ENCODE results near the gene ATP8B4.

DNA sequence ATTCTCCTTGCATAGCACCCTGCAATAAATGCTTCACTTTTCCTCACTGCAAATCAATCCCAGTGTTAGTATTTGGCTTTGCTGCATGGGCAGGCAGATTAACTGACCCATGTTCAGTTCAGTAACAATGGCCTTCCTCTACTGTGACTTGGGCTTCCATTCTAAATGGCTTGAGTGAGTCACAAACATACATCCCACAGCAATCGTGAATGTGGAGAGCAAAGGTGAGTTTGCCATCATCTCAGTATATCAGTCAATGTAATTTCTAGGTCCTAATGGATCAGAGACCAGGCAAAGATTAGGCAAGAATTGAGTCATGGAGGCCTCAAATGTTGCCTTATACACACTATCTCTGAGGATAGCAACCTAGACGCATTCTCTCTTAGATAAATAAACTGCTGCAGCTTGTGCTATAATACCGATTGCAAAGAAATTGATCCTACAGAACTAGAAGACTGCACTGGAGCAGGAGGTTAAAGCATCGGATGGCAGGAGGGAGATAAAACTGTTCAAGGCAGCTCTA lies 8.3 kb upstream of the ATP8B4 start:
- TF ChIP-seq, protein P1, sequence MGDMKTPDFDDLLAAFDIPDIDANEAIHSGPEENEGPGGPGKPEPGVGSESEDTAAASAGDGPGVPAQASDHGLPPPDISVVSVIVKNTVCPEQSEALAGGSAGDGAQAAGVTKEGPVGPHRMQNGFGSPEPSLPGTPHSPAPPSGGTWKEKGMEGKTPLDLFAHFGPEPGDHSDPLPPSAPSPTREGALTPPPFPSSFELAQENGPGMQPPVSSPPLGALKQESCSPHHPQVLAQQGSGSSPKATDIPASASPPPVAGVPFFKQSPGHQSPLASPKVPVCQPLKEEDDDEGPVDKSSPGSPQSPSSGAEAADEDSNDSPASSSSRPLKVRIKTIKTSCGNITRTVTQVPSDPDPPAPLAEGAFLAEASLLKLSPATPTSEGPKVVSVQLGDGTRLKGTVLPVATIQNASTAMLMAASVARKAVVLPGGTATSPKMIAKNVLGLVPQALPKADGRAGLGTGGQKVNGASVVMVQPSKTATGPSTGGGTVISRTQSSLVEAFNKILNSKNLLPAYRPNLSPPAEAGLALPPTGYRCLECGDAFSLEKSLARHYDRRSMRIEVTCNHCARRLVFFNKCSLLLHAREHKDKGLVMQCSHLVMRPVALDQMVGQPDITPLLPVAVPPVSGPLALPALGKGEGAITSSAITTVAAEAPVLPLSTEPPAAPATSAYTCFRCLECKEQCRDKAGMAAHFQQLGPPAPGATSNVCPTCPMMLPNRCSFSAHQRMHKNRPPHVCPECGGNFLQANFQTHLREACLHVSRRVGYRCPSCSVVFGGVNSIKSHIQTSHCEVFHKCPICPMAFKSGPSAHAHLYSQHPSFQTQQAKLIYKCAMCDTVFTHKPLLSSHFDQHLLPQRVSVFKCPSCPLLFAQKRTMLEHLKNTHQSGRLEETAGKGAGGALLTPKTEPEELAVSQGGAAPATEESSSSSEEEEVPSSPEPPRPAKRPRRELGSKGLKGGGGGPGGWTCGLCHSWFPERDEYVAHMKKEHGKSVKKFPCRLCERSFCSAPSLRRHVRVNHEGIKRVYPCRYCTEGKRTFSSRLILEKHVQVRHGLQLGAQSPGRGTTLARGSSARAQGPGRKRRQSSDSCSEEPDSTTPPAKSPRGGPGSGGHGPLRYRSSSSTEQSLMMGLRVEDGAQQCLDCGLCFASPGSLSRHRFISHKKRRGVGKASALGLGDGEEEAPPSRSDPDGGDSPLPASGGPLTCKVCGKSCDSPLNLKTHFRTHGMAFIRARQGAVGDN (IDR thresholded peaks at IDR 0.05), result no peak
- TF ChIP-seq, protein P2, sequence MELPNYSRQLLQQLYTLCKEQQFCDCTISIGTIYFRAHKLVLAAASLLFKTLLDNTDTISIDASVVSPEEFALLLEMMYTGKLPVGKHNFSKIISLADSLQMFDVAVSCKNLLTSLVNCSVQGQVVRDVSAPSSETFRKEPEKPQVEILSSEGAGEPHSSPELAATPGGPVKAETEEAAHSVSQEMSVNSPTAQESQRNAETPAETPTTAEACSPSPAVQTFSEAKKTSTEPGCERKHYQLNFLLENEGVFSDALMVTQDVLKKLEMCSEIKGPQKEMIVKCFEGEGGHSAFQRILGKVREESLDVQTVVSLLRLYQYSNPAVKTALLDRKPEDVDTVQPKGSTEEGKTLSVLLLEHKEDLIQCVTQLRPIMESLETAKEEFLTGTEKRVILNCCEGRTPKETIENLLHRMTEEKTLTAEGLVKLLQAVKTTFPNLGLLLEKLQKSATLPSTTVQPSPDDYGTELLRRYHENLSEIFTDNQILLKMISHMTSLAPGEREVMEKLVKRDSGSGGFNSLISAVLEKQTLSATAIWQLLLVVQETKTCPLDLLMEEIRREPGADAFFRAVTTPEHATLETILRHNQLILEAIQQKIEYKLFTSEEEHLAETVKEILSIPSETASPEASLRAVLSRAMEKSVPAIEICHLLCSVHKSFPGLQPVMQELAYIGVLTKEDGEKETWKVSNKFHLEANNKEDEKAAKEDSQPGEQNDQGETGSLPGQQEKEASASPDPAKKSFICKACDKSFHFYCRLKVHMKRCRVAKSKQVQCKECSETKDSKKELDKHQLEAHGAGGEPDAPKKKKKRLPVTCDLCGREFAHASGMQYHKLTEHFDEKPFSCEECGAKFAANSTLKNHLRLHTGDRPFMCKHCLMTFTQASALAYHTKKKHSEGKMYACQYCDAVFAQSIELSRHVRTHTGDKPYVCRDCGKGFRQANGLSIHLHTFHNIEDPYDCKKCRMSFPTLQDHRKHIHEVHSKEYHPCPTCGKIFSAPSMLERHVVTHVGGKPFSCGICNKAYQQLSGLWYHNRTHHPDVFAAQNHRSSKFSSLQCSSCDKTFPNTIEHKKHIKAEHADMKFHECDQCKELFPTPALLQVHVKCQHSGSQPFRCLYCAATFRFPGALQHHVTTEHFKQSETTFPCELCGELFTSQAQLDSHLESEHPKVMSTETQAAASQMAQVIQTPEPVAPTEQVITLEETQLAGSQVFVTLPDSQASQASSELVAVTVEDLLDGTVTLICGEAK (IDR thresholded peaks at IDR 0.05; ENCODE audit: borderline replicate concordance), result no peak
- TF ChIP-seq CBX3 (IDR thresholded peaks at IDR 0.05; ENCODE audit: borderline replicate concordance, low read depth) (no peak), CHD4 (IDR thresholded peaks at IDR 0.05) (no peak), SIN3A (IDR thresholded peaks at IDR 0.05; ENCODE audit: low read depth, low read length) (no peak), POLR2A (IDR thresholded peaks at IDR 0.05; ENCODE audit: low read depth, low read length) (no peak)
- TF ChIP-seq, protein P3, sequence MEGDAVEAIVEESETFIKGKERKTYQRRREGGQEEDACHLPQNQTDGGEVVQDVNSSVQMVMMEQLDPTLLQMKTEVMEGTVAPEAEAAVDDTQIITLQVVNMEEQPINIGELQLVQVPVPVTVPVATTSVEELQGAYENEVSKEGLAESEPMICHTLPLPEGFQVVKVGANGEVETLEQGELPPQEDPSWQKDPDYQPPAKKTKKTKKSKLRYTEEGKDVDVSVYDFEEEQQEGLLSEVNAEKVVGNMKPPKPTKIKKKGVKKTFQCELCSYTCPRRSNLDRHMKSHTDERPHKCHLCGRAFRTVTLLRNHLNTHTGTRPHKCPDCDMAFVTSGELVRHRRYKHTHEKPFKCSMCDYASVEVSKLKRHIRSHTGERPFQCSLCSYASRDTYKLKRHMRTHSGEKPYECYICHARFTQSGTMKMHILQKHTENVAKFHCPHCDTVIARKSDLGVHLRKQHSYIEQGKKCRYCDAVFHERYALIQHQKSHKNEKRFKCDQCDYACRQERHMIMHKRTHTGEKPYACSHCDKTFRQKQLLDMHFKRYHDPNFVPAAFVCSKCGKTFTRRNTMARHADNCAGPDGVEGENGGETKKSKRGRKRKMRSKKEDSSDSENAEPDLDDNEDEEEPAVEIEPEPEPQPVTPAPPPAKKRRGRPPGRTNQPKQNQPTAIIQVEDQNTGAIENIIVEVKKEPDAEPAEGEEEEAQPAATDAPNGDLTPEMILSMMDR (IDR thresholded peaks at IDR 0.05 in 2 of 3, conservative IDR thresholded peaks at IDR 0.05 in 1 of 3; ENCODE audit: control insufficient read depth in 2 of 3, extremely low read depth in 1 of 3, insufficient read depth in 1 of 3, low read depth in 3 of 3, low read length in 3 of 3), result no peak
- TF ChIP-seq, protein P4, sequence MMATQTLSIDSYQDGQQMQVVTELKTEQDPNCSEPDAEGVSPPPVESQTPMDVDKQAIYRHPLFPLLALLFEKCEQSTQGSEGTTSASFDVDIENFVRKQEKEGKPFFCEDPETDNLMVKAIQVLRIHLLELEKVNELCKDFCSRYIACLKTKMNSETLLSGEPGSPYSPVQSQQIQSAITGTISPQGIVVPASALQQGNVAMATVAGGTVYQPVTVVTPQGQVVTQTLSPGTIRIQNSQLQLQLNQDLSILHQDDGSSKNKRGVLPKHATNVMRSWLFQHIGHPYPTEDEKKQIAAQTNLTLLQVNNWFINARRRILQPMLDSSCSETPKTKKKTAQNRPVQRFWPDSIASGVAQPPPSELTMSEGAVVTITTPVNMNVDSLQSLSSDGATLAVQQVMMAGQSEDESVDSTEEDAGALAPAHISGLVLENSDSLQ (IDR thresholded peaks at IDR 0.05), result no peak

Measured in GM12878 (cell line).